Activated CD4-positive, alpha-beta T cell treated with anti-CD3 and anti-CD28 coated beads, Interleukin-2, amount 10 ng/mL, durations not matched to agents 24 days and 14 days (primary cell): ENCODE results near the gene CNGA1. TPM values are rescaled to one million over a fixed set of nuclear protein-coding genes. Genes with fewer than 3 reads are reported as not detected.

Source experiments
- DNase-seq: peaks from one replicate; pipeline ENCODE4 v3.0.0; 2022
- H3K27ac Mint-ChIP-seq: one replicate; pipeline ENCODE4 v1.8.0; 2022; ENCODE audit warnings: mild to moderate bottlenecking, mixed read lengths
- H3K27me3 Mint-ChIP-seq: one replicate; pipeline ENCODE4 v1.8.0; 2022; ENCODE audit warnings: mixed read lengths
- H3K36me3 Mint-ChIP-seq: one replicate; pipeline ENCODE4 v1.8.0; 2022; ENCODE audit warnings: low read depth, mild to moderate bottlenecking, mixed read lengths
- H3K4me1 Mint-ChIP-seq: one replicate; pipeline ENCODE4 v1.8.0; 2021; ENCODE audit warnings: mixed read lengths
- H3K4me3 Mint-ChIP-seq: one replicate; pipeline ENCODE4 v1.8.0; 2022; ENCODE audit warnings: mild to moderate bottlenecking, moderate library complexity, mixed read lengths
- H3K9me3 Mint-ChIP-seq: one replicate; pipeline ENCODE4 v1.8.0; 2021; ENCODE audit warnings: mixed read lengths
- intact Hi-C: fragments of 100-400 bp; cut with micrococcal nuclease; formaldehyde crosslinking; loops from one replicate; pipeline ENCODE4 v1.15.1; 2023
- total RNA-seq: library from RNA; stranded (reverse); gene quantifications from 2 replicates; pipeline ENCODE4 v1.2.3, GENCODE V29; 2022

The CNGA1 gene
- total RNA-seq, 1 donor from 2014 or later = not detected

- Mint-ChIP-seq H3K4me3 (no peak overlapping the region), H3K27me3 (peaks cover 33% of the 10 kb centered on the region), H3K36me3 (peaks cover under 1% of the 10 kb centered on the region), H3K27ac (peak overlapping the region; percentile 42), H3K4me1 (peaks cover 32% of the 10 kb centered on the region), H3K9me3 (no peaks in the 10 kb centered on the region)
- no peak for DNase-seq
- intact Hi-C loops = loop anchor here (10.0 kb wide), 1 partner anchor 303 kb away; the partner anchor contains the start of gene SLAIN2
Measured at GRCh38 chr4:48041535-48042137, 25.2 kb upstream of the CNGA1 start.

DNA sequence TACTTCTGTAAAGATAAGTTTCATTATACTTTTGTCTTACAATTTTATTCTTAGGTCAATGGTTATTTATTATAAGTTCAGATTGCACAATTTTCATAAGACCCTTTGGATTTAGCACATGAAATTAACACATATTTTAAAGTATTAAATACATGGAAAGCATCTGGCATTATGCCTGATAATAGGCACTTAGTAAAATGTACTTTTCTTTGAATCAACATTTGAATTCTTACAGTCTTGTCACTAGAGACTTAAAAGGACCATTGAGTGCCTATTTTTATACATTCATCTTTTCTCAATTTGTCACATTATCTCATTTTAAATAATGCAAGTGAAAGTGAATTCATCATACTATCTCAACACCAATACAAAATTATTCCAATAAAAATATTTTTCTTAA, 23.1 kb upstream of the CNGA1 start:
- no peak for DNase-seq
- no peak overlapping the region for H3K27ac Mint-ChIP-seq
- intact Hi-C loops = loop anchor here (10.0 kb wide), 2 partner anchors 455 to 575 kb away; partner anchors contain the start of genes COMMD8 and ZAR1
- no peaks in the 10 kb centered on the region for H3K9me3 Mint-ChIP-seq
- no peak overlapping the region for H3K4me3 Mint-ChIP-seq
- peaks cover 39% of the 10 kb centered on the region for H3K4me1 Mint-ChIP-seq
- peaks cover 24% of the 10 kb centered on the region for H3K27me3 Mint-ChIP-seq
- H3K36me3 Mint-ChIP-seq = peaks cover 2% of the 10 kb centered on the region

DNA sequence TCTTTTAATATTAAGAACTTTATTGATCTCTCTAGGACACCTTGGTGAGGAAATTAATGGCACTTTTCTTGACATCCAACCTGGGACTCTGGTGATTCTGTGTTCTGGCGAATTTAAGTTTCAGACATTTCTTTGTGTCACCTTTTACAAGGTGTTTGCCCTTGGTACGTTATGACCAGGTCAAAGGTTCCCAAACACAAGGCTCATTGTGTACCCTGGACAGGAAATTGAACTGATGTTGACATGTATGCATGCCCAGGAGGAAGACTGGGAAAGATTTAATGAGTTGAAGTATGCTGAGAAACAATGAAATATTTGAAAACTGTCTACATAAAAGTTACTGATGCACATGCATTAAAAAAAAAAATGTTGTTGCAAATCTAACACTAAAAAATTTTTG, 22.2 kb upstream of the CNGA1 start:
- H3K4me1 Mint-ChIP-seq = peaks cover 38% of the 10 kb centered on the region
- H3K36me3 Mint-ChIP-seq = peaks cover 2% of the 10 kb centered on the region
- no peak overlapping the region for H3K27ac Mint-ChIP-seq

GRCh38 chr4:48037117-48037462, 20.6 kb upstream of the CNGA1 start:
- no peak overlapping the region for H3K27ac Mint-ChIP-seq
- peaks cover 28% of the 10 kb centered on the region for H3K4me1 Mint-ChIP-seq
- intact Hi-C loops = loop anchor here (2.0 to 10.0 kb wide), 3 partner anchors 92 to 572 kb away; partner anchors contain the start of genes COMMD8 and ZAR1
- no peak overlapping the region for H3K4me3 Mint-ChIP-seq
- H3K36me3 Mint-ChIP-seq = peaks cover 2% of the 10 kb centered on the region
- H3K27me3 Mint-ChIP-seq = peaks cover 8% of the 10 kb centered on the region
- no peak for DNase-seq
- H3K9me3 Mint-ChIP-seq = no peaks in the 10 kb centered on the region

More for the DNA sequence above, 22.2 kb upstream of the CNGA1 start:
- Mint-ChIP-seq H3K4me3 (no peak overlapping the region), H3K27me3 (peaks cover 18% of the 10 kb centered on the region), H3K9me3 (no peaks in the 10 kb centered on the region)
- intact Hi-C loops = loop anchor here (10.0 kb wide), 2 partner anchors 456 to 574 kb away; partner anchors contain the start of genes COMMD8 and ZAR1
- no peak for DNase-seq

GRCh38 chr4:48035952-48036351, 19.5 kb upstream of the CNGA1 start:
- H3K9me3 Mint-ChIP-seq = no peaks in the 10 kb centered on the region
- intact Hi-C loops = loop anchor here (1.0 to 10.0 kb wide), 7 partner anchors 9 to 571 kb away; partner anchors contain the start of genes COMMD8 and ZAR1
- H3K36me3 Mint-ChIP-seq = peaks cover 2% of the 10 kb centered on the region
- no peak for DNase-seq
- peak overlapping the region; percentile 76 for H3K27ac Mint-ChIP-seq
- H3K4me1 Mint-ChIP-seq = peaks cover 21% of the 10 kb centered on the region
- H3K4me3 Mint-ChIP-seq = peak overlapping the region; percentile 38
- peaks cover 2% of the 10 kb centered on the region for H3K27me3 Mint-ChIP-seq

GRCh38 chr4:48033825-48034413, 17.4 kb upstream of the CNGA1 start:
- intact Hi-C loops = loop anchor here (1.0 to 10.0 kb wide), 4 partner anchors 33 to 569 kb away; partner anchors contain the start of genes COMMD8 and ZAR1
- H3K36me3 Mint-ChIP-seq = peaks cover 2% of the 10 kb centered on the region
- H3K27ac Mint-ChIP-seq = no peak overlapping the region
- H3K27me3 Mint-ChIP-seq = peaks cover 2% of the 10 kb centered on the region
- H3K9me3 Mint-ChIP-seq = no peaks in the 10 kb centered on the region
- DNase-seq = peak; percentile 87
- H3K4me3 Mint-ChIP-seq = no peak overlapping the region
- peaks cover 24% of the 10 kb centered on the region for H3K4me1 Mint-ChIP-seq

- intact Hi-C loops = loop anchor here (1.0 to 10.0 kb wide), 4 partner anchors 34 to 569 kb away; partner anchors contain the start of genes COMMD8 and ZAR1
- H3K4me3 Mint-ChIP-seq = no peak overlapping the region
- H3K27ac Mint-ChIP-seq = no peak overlapping the region
- H3K36me3 Mint-ChIP-seq = peaks cover 2% of the 10 kb centered on the region
- no peaks in the 10 kb centered on the region for H3K9me3 Mint-ChIP-seq
- peaks cover 29% of the 10 kb centered on the region for H3K4me1 Mint-ChIP-seq
- no peak for DNase-seq
- peaks cover 2% of the 10 kb centered on the region for H3K27me3 Mint-ChIP-seq
Measured at GRCh38 chr4:48033412-48033811, 16.9 kb upstream of the CNGA1 start.

GRCh38 chr4:48032721-48033120, 16.2 kb upstream of the CNGA1 start:
- Mint-ChIP-seq H3K9me3 (no peaks in the 10 kb centered on the region), H3K4me3 (no peak overlapping the region), H3K27me3 (peaks cover 2% of the 10 kb centered on the region), H3K4me1 (peaks cover 35% of the 10 kb centered on the region), H3K36me3 (peaks cover 2% of the 10 kb centered on the region), H3K27ac (peak overlapping the region; percentile 12)
- no peak for DNase-seq
- intact Hi-C loops = loop anchor here (1.0 to 10.0 kb wide), 4 partner anchors 35 to 568 kb away; partner anchors contain the start of genes COMMD8 and ZAR1

GRCh38 chr4:48031802-48032525, 15.5 kb upstream of the CNGA1 start:
- Mint-ChIP-seq H3K27ac (no peak overlapping the region), H3K9me3 (no peaks in the 10 kb centered on the region), H3K4me3 (no peak overlapping the region), H3K36me3 (peaks cover 2% of the 10 kb centered on the region), H3K4me1 (peaks cover 36% of the 10 kb centered on the region), H3K27me3 (peaks cover 2% of the 10 kb centered on the region)
- intact Hi-C loops = loop anchor here (5.0 to 10.0 kb wide), 3 partner anchors 35 to 567 kb away; partner anchors contain the start of genes COMMD8 and ZAR1
- peak; percentile 38 for DNase-seq

DNA sequence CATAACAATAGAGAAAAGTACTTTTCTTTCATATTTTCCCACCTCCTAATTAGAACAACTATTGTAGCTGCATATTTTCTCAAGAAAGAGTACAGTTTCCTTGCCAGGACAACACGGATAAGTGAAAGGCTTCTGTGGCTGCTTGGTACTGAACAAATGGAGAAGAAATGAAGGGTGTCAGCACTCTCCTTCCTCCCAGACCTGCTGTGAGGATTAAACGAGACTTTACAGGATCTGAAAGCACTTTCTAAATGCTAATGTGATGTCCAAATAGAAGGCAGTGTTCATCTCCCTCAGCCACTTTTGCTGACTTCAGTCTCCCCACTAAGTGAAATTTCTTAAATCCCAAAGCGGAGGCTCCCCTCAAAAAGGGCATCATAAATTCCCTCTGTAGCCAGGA, 14.0 kb upstream of the CNGA1 start:
- no peak overlapping the region for H3K27ac Mint-ChIP-seq
- H3K4me1 Mint-ChIP-seq = peaks cover 24% of the 10 kb centered on the region
- intact Hi-C loops = loop anchor here (5.0 to 10.0 kb wide), 3 partner anchors 37 to 566 kb away; partner anchors contain the start of genes COMMD8 and ZAR1
- H3K9me3 Mint-ChIP-seq = no peaks in the 10 kb centered on the region
- H3K4me3 Mint-ChIP-seq = no peak overlapping the region
- DNase-seq = peak; percentile 47
- H3K27me3 Mint-ChIP-seq = peaks cover 2% of the 10 kb centered on the region
- H3K36me3 Mint-ChIP-seq = no peaks in the 10 kb centered on the region

- peaks cover 18% of the 10 kb centered on the region for H3K4me1 Mint-ChIP-seq
- peaks cover 2% of the 10 kb centered on the region for H3K27me3 Mint-ChIP-seq
- H3K9me3 Mint-ChIP-seq = no peaks in the 10 kb centered on the region
- intact Hi-C loops = no loop called here
- peak overlapping the region; percentile 7 for H3K27ac Mint-ChIP-seq
- no peaks in the 10 kb centered on the region for H3K36me3 Mint-ChIP-seq
- H3K4me3 Mint-ChIP-seq = no peak overlapping the region
- DNase-seq = no peak
Measured at GRCh38 chr4:48028696-48029095, 12.2 kb upstream of the CNGA1 start.

- Mint-ChIP-seq H3K27ac (no peak overlapping the region), H3K9me3 (no peaks in the 10 kb centered on the region), H3K36me3 (no peaks in the 10 kb centered on the region), H3K4me1 (peaks cover 17% of the 10 kb centered on the region), H3K4me3 (no peak overlapping the region), H3K27me3 (peaks cover under 1% of the 10 kb centered on the region)
- intact Hi-C loops = loop anchor here (1.0 kb wide), 2 partner anchors 8 to 9 kb away; no protein-coding TSS in a partner anchor
- no peak for DNase-seq
Measured at GRCh38 chr4:48027653-48028052, 11.2 kb upstream of the CNGA1 start.

- intact Hi-C loops = no loop called here
- peaks cover 4% of the 10 kb centered on the region for H3K9me3 Mint-ChIP-seq
- H3K27ac Mint-ChIP-seq = no peak overlapping the region
- no peaks in the 10 kb centered on the region for H3K36me3 Mint-ChIP-seq
- H3K27me3 Mint-ChIP-seq = peaks cover 1% of the 10 kb centered on the region
- H3K4me3 Mint-ChIP-seq = no peak overlapping the region
- peaks cover 22% of the 10 kb centered on the region for H3K4me1 Mint-ChIP-seq
- no peak for DNase-seq
Measured at GRCh38 chr4:48025005-48025404, 8.5 kb upstream of the CNGA1 start.
